Measurements from ENCODE around the gene GPC2. TPM values are rescaled to one million over a fixed set of nuclear protein-coding genes. Genes with fewer than 3 reads are reported as not detected.

The GPC2 gene
- total RNA-seq, 1 experiment from 2014 or later = 45.2 TPM

GRCh38 chr7:100195222-100195621 lies 18.0 kb upstream of the GPC2 start:
- H3T11ph ChIP-seq (ENCODE audit: low read length) = no peak overlapping the region
- no peak overlapping the region for H2AK5ac ChIP-seq (ENCODE audit: insufficient read length, low read length)
- no peak overlapping the region for H2BK15ac ChIP-seq (ENCODE audit: low read depth, low read length)
- no peaks in the 10 kb centered on the region for H3K9me3 ChIP-seq (ENCODE audit: control insufficient read depth, low read depth, low read length)
- H3K27me3 ChIP-seq (ENCODE audit: insufficient read depth, low read length) = no peaks in the 10 kb centered on the region; the same call in 1 of the 2 replicates
- H3K4me1 ChIP-seq (ENCODE audit: insufficient read depth, low read length) = no peaks in the 10 kb centered on the region; the same call in 1 of the 2 replicates
- H3K79me1 ChIP-seq (ENCODE audit: insufficient read depth, low read depth, low read length, poor library complexity, severe bottlenecking) = no peaks in the 10 kb centered on the region
- H3K9me3 Mint-ChIP-seq = no peaks in the 10 kb centered on the region
- H3K79me2 ChIP-seq (ENCODE audit: insufficient read depth, low read length) = no peaks in the 10 kb centered on the region
- H3K18ac ChIP-seq (ENCODE audit: insufficient read length, low read depth, low read length) = no peak overlapping the region
- H3K56ac ChIP-seq (ENCODE audit: insufficient read length, low read depth, low read length) = no peak overlapping the region
- H3K23ac ChIP-seq (ENCODE audit: insufficient read length, low read depth, low read length) = no peak overlapping the region
- H3K36me3 Mint-ChIP-seq (ENCODE audit: insufficient read depth in 1 of 3, low read depth in 3 of 3) = no peaks in the 10 kb centered on the region
- H4K5ac ChIP-seq (ENCODE audit: insufficient read length, low read depth, low read length) = no peak overlapping the region
- H2BK120ac ChIP-seq (ENCODE audit: low read depth, low read length, poor library complexity, severe bottlenecking) = no peak overlapping the region
- WGBS (ENCODE audit: extremely low coverage, insufficient read length, low lambda C conversion rate) = no CpG with 5 or more reads among the region's 2 CpGs
- TF ChIP-seq, protein P1, sequence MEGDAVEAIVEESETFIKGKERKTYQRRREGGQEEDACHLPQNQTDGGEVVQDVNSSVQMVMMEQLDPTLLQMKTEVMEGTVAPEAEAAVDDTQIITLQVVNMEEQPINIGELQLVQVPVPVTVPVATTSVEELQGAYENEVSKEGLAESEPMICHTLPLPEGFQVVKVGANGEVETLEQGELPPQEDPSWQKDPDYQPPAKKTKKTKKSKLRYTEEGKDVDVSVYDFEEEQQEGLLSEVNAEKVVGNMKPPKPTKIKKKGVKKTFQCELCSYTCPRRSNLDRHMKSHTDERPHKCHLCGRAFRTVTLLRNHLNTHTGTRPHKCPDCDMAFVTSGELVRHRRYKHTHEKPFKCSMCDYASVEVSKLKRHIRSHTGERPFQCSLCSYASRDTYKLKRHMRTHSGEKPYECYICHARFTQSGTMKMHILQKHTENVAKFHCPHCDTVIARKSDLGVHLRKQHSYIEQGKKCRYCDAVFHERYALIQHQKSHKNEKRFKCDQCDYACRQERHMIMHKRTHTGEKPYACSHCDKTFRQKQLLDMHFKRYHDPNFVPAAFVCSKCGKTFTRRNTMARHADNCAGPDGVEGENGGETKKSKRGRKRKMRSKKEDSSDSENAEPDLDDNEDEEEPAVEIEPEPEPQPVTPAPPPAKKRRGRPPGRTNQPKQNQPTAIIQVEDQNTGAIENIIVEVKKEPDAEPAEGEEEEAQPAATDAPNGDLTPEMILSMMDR (conservative IDR thresholded peaks at IDR 0.05) = no peak
- no peak overlapping the region for H3K14ac ChIP-seq (ENCODE audit: insufficient read depth, low read length)
- no peak overlapping the region for H2BK12ac ChIP-seq (ENCODE audit: insufficient read length, low read depth, low read length)
- H3K4me3 Mint-ChIP-seq = no peak overlapping the region
- peaks cover 4 to 11% of the 10 kb centered on the region in 2 experiments for H3K4me1 Mint-ChIP-seq
- no peak overlapping the region for H4K8ac ChIP-seq (replicated peaks; ENCODE audit: insufficient read length, low read depth, low read length)
- no peak for DNase-seq
- no peak overlapping the region for H3K27ac Mint-ChIP-seq
- no peak overlapping the region for H4K91ac ChIP-seq (ENCODE audit: insufficient read length, low read depth, low read length)
- peaks cover 31% of the 10 kb centered on the region for H3K27me3 Mint-ChIP-seq (ENCODE audit: low read depth)
- H3K4me2 ChIP-seq (ENCODE audit: insufficient read depth, insufficient read length, low read length) = no peak overlapping the region
- no peak overlapping the region for H2AFZ ChIP-seq (ENCODE audit: low read length)
- H2BK5ac ChIP-seq (ENCODE audit: insufficient read length, low read length) = no peak overlapping the region
- no peak overlapping the region for H3K27ac ChIP-seq (ENCODE audit: insufficient read length, low read depth, low read length)
- no peak overlapping the region for H2BK20ac ChIP-seq (ENCODE audit: low read depth, low read length, poor library complexity, severe bottlenecking)
- no peaks in the 10 kb centered on the region for H4K20me1 ChIP-seq (ENCODE audit: control insufficient read depth, insufficient read depth, insufficient read length)
- H3K9ac ChIP-seq (ENCODE audit: extremely low read depth, insufficient read length, low read length) = no peak overlapping the region
- no peak overlapping the region for H3K4ac ChIP-seq (ENCODE audit: low read depth, low read length)
- no peaks in the 10 kb centered on the region for H3K23me2 ChIP-seq (ENCODE audit: insufficient read length, low read depth, low read length, poor library complexity, severe bottlenecking)

Measured in H9 (cell line).